Brain pericyte (primary cell): Measurements from ENCODE around the gene LRIT3.
"Not testable (repeated sequence)": the region's sequence is repeated elsewhere in the genome, so short reads cannot be mapped to it uniquely, and the experiment has no call there.

Experiments
- DNase-seq: peaks from one replicate; pipeline ENCODE4 v3.0.0-alpha.2; 2012; ENCODE audit warnings: low read depth, low spot score

The LRIT3 gene

DNA sequence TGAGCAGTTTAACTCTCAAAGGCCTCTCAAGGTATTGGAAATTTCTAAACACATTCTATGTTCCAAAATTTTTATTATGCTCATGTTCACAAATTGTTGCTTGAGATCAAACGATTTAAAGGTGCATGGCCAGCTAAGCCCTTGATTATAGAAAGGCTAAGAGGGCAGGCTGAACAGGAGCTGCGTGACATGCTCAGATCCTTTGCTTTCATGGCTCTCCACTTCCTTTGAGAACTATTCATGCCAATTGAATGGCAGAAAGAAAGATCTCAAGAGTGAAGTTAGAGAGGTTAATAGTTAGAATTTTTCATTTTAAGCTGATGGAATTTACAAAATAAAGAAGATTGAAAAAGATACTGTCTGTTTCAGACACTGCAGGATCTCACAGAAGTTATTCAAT is 594 bp downstream of the LRIT3 start:
- DNase-seq = no peak

DNA sequence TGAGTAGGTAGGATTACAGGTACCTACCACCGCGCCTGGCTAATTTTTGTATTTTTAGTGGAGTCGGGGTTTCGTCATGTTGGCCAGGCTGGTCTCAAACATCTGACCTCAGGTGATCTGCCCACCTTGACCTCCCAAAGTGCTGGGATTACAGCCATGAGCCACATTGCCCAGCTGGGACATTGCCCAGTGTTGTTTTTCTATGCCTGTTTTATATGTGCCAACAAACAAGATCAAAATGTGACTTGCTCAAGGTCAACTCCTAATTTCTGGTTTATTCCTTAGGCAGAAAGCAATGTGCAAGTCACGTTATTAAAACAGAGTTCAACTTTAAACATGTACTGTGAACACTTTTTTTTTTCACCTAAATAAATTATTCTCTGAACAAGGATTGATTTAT is 2.7 kb downstream of the LRIT3 start:
- no peak for DNase-seq

DNA sequence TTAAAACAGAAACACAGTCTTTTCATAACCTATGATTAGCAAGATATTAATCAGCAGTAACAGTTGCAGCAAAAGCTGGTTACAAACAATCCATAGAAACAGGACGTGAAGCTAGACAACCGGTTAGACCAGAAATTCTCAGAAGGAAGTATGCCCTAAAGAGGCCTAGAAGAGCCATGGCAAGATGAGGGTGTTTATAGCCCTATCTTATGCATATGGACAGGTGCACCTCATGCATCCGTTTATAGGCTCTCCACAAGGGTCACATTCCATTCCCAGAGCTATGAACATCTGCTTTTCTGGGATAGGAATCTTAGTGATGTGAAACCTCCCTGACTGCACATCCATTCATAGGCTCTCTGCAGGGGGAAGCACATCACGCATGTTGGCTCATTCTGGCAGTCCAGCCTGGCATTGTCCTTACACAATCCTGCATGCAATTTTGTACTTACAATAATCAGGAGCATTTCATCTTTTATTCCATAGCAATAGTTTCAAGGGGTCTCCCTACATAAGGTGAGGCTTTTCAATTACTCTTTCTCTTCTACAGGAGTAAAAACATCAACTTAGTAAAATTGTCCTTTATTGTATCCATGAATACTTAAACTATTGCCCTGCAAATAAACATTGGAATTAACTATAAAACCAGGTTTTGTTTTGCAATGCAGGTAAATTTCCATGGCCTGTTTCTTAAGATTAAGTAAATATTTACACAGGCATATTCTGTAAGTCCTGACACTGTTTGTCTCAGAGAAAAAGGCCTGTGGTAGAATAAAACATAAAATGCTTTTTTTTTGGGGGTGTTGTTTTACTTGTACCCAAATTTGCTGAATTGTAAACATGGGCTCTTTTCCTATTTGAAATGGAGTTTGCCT is 11.8 kb downstream of the LRIT3 start:
- DNase-seq = not testable (repeated sequence)

DNA sequence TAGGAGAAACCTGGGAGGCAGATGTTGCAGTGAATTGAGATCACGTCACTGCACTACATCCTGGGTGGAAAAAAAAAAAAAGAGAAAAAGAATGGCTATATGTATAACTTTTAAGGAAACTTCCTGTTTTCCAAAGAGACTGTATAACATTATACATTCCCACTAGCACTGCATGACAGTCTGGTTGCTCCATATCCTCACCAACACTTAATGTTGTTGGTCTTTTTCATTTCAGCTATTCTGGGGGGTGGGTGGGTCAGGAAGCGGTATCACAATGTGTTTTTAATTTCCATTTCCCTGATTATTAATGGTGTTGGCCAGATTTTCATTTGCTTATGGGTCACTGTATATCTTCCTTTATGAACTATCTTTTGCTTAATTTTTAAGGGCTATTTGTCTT is 13.4 kb downstream of the LRIT3 start:
- DNase-seq = no peak

DNA sequence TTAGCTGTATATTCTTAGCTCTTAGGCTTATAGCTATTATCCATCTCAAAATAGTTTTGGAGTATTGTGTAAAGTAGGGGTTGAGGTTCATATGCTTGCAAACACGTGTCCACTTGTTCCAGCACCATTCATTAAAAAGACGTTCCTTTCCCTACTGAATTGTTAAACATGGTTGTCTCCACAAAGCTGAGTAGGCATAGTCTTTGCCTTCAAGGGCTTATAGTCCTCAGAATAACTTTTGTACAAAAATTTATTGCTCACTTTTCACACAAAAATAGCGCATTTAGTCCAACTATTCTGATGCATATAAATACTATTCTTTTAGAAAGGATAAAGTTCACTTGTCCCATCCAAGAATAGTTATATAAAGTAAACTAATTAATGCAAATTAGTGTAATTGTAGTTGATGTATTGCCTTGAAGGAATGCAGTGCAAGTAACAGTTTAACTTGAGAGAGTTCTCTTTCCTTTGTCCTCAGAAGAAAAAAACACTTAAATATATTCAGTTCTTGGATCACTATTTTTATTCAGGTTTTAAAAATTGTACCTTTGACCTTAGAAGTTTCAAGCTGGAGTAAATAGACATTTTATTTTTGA is 14.1 kb downstream of the LRIT3 start:
- DNase-seq = no peak

DNA sequence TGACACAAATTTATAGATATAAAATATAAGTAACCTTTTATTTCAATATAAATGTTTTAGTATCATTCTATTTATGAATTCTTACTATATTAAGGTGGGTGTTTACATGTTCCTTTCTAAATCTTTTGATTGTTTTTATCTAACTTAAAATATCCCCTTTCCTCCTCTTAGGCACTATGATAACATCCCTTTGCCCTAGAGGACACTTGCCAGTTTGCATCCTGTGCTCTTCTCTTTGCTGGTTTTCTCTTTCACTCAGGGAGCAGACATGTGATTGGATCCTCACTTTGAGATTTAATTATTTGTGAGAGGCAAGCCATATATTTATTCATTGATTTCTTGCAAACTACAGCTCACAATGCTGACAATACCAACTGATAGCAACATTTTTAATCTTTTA is 16.2 kb downstream of the LRIT3 start:
- DNase-seq = no peak

DNA sequence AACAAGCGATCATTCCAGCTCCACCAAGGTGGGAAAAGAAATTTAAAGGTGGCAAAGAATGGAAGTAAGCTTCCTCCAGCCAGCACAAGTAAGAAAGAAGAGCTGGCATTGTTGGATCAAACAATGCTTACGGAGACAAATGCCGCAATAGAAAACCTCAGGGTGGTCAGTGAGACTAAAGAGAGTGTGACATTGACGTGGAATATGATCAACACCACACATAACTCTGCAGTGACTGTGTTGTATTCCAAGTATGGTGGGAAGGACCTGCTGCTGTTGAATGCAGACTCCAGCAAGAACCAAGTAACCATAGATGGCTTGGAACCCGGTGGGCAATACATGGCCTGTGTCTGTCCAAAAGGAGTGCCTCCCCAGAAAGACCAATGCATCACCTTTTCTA is 22.2 kb downstream of the LRIT3 start:
- DNase-seq = no peak

DNA sequence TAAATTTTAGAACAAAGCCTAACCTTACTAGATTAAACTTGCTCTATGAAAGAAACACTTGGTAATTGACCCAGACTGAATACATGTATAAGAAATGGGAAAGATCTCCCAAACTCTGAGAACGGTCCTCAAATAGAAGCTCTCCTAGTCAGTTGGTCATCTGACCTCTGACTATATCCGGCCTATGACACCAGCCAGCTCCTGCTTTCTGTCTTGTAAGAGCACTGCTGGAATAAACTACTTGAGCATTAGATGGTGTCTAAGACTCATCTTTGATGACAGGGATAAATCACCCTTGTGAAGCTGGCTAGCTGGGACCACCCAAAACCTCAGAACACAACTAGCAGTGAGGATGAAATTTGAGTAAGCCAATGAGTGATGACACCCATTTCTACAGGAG is 24.2 kb downstream of the LRIT3 start:
- DNase-seq = no peak

DNA sequence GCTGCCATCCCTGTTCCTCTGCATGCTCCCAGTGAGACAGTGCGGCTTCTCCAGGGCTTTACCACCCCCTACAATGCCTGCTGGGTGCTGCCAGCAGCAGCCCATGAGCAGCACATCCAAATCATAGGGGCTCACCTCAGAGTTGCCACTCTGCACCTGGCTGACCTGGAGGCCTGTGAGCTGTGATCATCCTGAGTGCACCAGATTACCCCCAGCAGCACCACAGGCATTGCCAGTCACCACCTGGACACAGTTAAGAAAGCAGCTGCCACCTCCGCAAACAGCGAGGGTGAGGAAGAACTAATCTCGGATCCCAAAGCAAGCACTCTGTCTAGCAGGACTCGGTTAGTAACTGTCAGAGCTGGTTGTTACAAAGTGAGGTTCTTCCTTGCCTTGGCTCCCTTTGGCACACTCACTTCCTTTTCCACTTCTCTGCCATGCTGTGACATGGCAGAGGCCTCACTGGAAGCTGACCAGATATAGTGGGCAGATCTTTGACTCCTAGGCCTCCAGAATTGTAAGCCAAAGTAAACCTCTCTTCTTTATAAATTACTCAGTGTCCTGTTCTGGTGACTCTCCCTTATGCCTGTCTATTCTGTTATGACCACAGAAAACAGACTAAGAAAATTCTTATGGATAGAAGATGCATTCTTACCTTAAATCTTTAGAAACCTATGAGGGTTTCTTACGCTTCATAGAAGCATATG is 25.2 kb downstream of the LRIT3 start:
- no peak for DNase-seq

DNA sequence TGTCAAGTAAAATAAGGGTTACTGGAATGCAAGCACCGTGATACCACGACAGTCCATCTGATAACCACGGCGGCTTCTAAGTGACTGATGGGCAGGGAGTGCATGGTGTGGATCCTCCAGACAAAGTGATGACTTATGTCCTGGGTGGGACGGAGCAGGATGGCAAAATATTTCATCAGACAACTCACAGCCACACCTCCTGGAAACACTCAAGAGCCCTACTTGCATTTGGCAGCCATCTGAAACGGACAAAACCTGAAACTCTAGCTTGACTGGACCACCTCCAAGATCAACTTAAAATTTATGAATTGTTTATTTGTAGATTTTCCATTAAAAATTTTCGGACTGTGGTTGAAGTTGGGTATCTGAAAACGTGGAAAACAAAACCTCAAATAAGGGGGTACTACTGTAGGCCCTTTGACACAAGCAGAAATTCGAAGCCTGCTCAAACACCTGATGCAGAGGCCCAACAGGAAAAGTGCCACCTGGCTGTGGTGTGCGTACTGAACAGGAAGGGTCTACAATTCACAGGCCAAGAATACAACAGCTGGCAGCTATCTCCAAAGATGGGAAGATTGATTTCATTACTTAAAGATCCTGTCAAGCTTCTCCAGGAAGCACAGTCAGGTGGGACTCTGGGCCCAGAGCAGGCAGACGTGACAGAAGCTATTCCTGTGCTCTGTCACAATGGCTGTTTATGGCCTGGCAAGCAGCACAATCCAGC is 26.0 kb downstream of the LRIT3 start:
- no peak for DNase-seq

DNA sequence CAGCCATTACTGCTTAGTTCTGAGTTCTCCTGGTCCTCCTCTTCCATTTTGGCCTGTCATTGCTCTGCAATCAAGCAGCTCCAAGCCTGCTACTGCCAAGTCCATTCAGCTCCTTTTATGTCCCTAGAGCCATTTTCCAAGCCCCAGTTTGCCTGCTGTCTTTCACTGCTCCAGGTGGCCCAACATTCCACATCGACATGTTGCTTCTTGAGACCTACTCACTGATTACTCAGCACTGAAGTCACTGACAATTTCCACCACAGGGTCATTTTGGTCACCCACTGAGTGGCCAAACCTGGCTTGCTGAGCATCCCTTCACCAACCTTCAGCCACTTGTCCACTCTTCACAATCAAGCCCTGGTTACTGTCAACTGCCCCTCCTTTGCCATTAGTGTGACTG is 27.2 kb downstream of the LRIT3 start:
- DNase-seq = no peak

DNA sequence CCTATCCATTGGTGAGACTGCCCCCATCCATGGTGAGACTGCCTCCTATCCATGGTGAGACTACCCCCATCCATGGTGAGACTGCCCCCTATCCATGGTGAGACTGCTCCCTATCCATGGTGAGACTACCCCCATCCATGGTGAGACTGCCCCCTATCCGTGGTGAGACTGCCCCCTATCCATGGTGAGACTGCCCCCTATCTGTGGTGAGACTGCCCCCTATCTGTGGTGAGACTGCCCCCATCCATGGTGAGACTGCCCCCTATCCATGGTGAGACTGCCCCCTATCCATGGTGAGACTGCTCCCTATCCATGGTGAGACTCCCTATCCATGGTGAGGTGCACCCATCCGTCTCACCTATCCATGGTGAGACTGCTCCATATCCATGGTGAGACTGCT is 27.6 kb downstream of the LRIT3 start:
- DNase-seq = not testable (repeated sequence)

DNA sequence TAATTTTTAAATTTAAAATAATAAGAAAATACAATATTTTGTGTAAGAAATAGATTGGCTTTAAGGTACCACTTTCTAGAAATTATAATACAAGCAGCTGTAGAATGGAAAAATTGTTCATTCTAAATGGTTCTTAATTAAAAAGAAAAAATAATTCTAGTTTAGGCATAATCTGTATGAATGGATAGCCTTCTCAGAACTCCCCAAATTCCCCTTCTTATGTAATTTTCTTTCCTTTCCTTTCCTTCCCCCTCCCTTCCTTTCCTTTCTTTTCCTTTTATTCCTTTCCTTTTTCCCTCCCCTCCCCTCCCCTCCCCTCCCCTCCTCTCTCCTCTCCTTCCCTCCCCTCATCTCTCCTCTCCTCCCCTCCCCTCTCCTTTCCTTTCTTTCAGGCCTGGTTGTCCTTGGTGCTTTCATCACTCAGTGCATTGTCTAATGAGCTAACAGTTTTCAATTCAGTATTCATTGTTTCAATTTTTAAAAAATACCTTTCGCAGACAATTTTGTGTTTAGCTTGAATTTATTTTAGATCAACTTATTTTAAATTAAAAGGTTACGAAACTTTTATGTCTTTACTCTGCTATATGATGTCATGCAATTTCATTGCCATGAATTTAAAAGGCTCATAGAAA is 28.8 kb downstream of the LRIT3 start:
- no peak for DNase-seq

DNA sequence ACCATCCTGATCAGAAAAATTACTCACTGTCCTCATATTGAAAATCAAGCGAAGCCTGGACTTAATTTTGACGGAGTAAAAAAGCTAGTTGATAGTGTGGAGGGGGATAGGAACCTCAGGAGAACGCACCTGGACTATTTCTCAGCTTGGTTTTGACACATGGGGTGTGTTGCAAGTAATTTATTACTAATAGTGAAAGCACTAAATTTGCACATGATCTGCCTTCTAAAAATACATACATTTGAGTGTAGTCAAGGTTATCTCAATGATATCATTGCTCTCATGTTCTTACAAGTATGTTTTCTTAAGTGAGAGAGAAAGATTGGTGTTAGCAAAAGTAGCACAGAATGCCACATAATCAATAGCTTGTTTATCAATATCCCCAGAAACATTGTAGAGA is 29.5 kb downstream of the LRIT3 start:
- DNase-seq = no peak

DNA sequence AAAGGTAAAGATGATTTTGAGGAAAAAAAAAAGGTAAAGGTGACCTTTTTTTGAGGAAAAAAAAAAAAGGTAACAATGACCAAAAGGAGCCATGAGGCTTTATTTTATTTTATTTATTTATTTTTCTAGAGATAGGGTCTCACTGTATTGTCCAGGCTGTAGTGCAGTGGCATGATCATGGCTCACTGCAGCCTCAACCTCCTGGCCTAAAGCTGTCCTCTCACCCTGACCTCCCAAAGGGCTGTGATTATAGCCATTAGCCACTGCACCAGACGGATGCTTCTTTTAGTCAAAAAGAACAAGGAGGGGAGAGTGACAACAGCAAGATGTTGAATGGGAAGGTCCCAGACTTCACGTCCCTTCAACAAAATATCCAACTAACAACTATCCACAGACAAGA is 30.4 kb downstream of the LRIT3 start:
- no peak for DNase-seq

DNA sequence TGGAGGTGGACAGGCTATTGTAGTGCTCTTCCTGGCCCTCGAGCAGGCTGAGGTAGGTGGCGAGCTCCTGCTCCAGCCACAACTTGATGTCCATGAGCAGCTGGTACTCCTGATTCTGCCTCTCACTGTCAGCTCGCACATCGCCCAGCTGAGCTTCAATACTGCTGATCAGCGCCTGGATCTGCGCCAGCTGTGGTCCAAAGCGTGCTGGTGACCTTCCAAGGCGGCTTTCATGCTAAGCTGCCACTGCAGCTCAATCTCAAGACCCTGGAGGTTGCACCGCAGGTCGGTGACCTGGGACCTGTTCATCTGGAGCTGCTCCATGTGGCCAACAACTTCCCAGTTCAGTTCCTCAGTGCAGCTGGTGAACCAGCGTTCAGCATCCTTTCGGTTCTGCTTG is 31.2 kb downstream of the LRIT3 start:
- no peak for DNase-seq

DNA sequence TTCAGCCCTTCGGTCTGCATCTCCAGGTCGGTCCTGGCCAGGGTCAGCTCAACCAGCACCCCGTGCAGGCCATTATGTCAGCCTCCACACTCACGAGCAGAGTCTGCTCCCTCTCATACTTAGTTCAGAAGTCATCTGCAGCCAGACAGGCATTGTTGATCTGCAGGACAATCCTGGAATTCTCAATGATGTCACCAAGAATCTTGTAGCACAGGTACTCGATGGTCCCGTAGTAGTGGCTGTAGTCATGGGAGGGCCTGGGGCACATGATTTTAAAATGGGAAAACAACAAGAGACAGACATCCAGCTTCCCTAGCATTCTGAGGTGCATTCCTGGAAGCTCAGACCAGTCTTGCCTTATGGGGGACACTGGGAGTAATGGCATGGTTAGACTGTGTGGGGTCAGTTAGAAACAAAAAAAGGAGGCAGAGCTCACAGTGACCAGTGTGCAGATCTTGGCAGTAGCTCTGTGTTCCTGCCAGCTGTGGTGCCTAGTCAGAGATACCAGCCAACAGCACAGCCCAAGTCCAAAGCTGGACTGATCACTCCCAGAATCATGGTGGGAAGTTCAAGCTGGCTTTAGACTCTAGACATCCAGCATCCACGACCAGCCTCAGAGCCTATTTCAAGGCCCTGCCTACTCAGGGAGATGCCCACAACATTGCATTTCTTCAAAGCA is 31.9 kb downstream of the LRIT3 start:
- no peak for DNase-seq

DNA sequence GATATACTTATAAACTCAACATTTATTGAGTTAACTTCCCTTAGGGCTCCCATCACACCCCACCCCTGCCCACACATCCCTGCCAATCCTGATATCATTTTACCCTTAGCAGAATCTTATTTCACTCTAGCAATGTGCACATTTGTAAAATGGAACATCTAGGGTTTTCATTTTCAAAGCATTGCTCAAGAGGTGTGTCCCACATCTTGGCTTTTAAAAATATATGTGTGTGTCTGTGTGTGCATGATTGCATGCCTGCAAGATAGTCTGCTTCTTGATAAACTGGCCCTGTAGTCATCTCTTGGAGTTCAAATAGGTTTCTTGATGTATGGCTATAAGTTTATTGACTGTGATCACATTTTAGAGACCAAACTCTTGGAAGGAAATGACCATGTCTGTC is 38.4 kb downstream of the LRIT3 start:
- no peak for DNase-seq

DNA sequence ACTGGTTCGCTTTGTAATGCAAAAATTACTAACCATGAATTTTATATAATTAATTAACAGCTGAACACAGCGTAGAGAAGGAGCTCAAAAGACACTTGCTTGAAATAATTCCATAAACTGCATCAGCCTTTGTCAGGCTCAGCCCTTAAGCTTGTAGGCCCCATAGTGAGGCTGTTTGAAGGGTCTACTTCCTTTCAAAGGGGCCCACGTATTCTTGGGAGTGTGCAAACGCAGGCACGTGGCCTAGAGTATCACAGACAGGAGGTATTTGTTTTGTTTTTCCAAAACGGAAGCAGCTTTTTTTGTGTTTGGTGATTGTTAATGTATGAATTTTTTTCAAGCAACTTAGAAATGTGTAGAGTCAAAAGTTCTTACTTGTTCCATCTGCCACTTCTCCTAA is 39.2 kb downstream of the LRIT3 start:
- no peak for DNase-seq

DNA sequence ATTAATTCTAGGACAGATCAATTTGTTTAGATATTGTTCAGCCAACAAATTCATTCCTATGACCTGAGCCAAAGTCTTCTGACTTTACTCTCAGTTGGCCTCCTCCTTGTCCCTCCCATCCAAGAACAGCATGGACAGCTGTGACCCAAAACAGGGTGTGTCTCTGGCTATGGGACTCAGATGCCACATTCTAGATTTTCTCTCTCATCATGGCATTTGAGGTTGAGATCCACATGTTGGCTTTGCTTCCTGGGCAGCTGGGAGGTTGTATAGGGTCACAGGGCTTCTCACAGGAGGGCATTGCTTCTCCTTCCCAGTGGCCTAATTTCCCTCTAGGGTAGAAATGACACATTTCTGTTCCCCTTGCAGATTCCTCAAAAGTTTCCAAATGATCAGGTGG is 42.2 kb downstream of the LRIT3 start:
- no peak for DNase-seq
